Gastrocnemius medialis (tissue), 4 donors: ENCODE measurements around the gene UBE4A.

Experiments used
- CTCF ChIP-seq, 5 experiments: fragments of 450-650 bp in 3 of 5; fragments of 200-600 bp in 2 of 5; sonication (generic) in 2 of 5; IDR thresholded peaks in 4 of 5; conservative IDR thresholded peaks in 1 of 5; 1 replicate in 4 of 5; 2 replicates in 1 of 5; pipeline ENCODE4 v1.5.1; 2016 to 2019; ENCODE audit warnings: antibody characterized with exemption in 5 of 5, mild to moderate bottlenecking in 3 of 5, moderate library complexity in 3 of 5
- POLR2A ChIP-seq, 2 donors: fragments of 450-650 bp; IDR thresholded peaks; one replicate each; pipeline ENCODE4 v1.6.1; 2017; ENCODE audit warnings: antibody characterized with exemption in 2 of 2, mild to moderate bottlenecking in 2 of 2, moderate library complexity in 2 of 2

- no peak for TF ChIP-seq CTCF (IDR thresholded peaks at IDR 0.05 in 4 of 5, conservative IDR thresholded peaks at IDR 0.05 in 1 of 5)
- TF ChIP-seq POLR2A (IDR thresholded peaks at IDR 0.05): no peak
These were observed 47.9 kb upstream of the UBE4A start for GRCh38 chr11:118311518-118311917.
